Neural cell (in vitro differentiated cells): ENCODE measurements around the gene RARG.

Experiments
- CTCF ChIP-seq: fragments of 450-650 bp; IDR thresholded peaks from 2 replicates; pipeline ENCODE4 v1.5.1; 2014; ENCODE audit warnings: antibody characterized with exemption, mild to moderate bottlenecking, moderate library complexity; ENCODE audit not compliant: poor library complexity, severe bottlenecking
- EP300 ChIP-seq: fragments of 450-650 bp; conservative IDR thresholded peaks from 2 replicates; pipeline ENCODE4 v1.6.1; 2014; ENCODE audit warnings: antibody characterized with exemption, mild to moderate bottlenecking, moderate library complexity; ENCODE audit not compliant: poor library complexity, severe bottlenecking
- EZH2 ChIP-seq: fragments of 200-600, 300-800 bp; shearing (Covaris generic), sonication (generic); IDR thresholded peaks from 2 replicates; pipeline ENCODE4 v1.6.1; 2014; ENCODE audit warnings: antibody characterized with exemption, low read length, borderline replicate concordance, mild to moderate bottlenecking; ENCODE audit not compliant: insufficient read depth, poor library complexity, severe bottlenecking
- MXI1 ChIP-seq: fragments of 450-650 bp; conservative IDR thresholded peaks from 2 replicates; pipeline ENCODE4 v1.6.1; 2014; ENCODE audit warnings: antibody characterized with exemption, mild to moderate bottlenecking; ENCODE audit not compliant: poor library complexity, severe bottlenecking
- POLR2AphosphoS5 ChIP-seq: IDR thresholded peaks from 2 replicates; pipeline ENCODE4 v1.6.1; 2012
- REST ChIP-seq: IDR thresholded peaks from 2 replicates; pipeline ENCODE4 v1.6.1; 2012; ENCODE audit warnings: borderline replicate concordance
- TAF1 ChIP-seq: IDR thresholded peaks from 2 replicates; pipeline ENCODE4 v1.6.1; 2012; ENCODE audit warnings: low read depth

- TF ChIP-seq CTCF = no peak
- TF ChIP-seq POLR2AphosphoS5 = no peak
- TF ChIP-seq EZH2 = no peak
- no peak for TF ChIP-seq REST
- TF ChIP-seq TAF1 = no peak
- no peak for TF ChIP-seq MXI1
- TF ChIP-seq EP300 = no peak
Observed at GRCh38 chr12:53176750-53177149, 55.3 kb downstream of the RARG start.
